Neuronal stem cell (in vitro differentiated cells): ENCODE results near the gene AQP7.
A peak's percentile ranks its signal among the peaks of the same experiment; 100 is the strongest.

Source experiments
- DNase-seq: peaks from one replicate; pipeline ENCODE4 v3.0.0-alpha.2; 2013; ENCODE audit warnings: low spot score
- H2AFZ ChIP-seq: one replicate; pipeline ENCODE4 v1.6.1; 2013; ENCODE audit warnings: mild to moderate bottlenecking, low read length, inconsistent platforms
- H2AK5ac ChIP-seq: 2 replicates; pipeline ENCODE4 v1.6.1; 2013; ENCODE audit warnings: low read depth, mild to moderate bottlenecking, inconsistent platforms, low read length, moderate library complexity, mixed read lengths
- H2BK120ac ChIP-seq: 2 replicates; pipeline ENCODE4 v1.6.1; 2013; ENCODE audit warnings: low read depth, mild to moderate bottlenecking, inconsistent platforms, low read length, moderate library complexity, mixed read lengths
- H2BK12ac ChIP-seq: one replicate; pipeline ENCODE4 v1.6.1; 2013; ENCODE audit warnings: low read length, inconsistent platforms
- H2BK15ac ChIP-seq: 2 replicates; pipeline ENCODE4 v1.6.1; 2013; ENCODE audit warnings: mild to moderate bottlenecking, low read length, inconsistent platforms, mixed read lengths
- H2BK5ac ChIP-seq: one replicate; pipeline ENCODE4 v1.6.1; 2013; ENCODE audit warnings: inconsistent platforms, mild to moderate bottlenecking, low read length, moderate library complexity
- H3K14ac ChIP-seq: one replicate; pipeline ENCODE4 v1.6.1; 2013; ENCODE audit warnings: low read length, inconsistent platforms
- H3K18ac ChIP-seq: 2 replicates; pipeline ENCODE4 v1.6.1; 2013; ENCODE audit warnings: low read length, inconsistent platforms
- H3K23ac ChIP-seq: 2 replicates; pipeline ENCODE4 v1.6.1; 2013; ENCODE audit warnings: low read depth, mild to moderate bottlenecking, mixed read lengths, low read length, inconsistent platforms; ENCODE audit not compliant: poor library complexity
- H3K27ac ChIP-seq: replicated peaks from 3 replicates; pipeline ENCODE4 v1.5.1; 2013; ENCODE audit warnings: low read length, inconsistent platforms
- H3K27me3 ChIP-seq, 3 experiments: 2 replicates each; pipeline ENCODE4 v1.6.1; 2013; ENCODE audit warnings: low read length in 3 of 3, mild to moderate bottlenecking in 2 of 3, inconsistent platforms in 1 of 3, low read depth in 1 of 3, mixed read lengths in 1 of 3, moderate library complexity in 1 of 3; ENCODE audit not compliant: control insufficient read depth in 3 of 3, insufficient read depth in 3 of 3
- H3K36me3 ChIP-seq, 2 donors: replicated peaks in 1 of 2; 2 replicates each; pipeline ENCODE4 v1.6.1; 2013; ENCODE audit warnings: low read length in 2 of 2; ENCODE audit not compliant: control insufficient read depth in 2 of 2, insufficient read depth in 2 of 2
- H3K4ac ChIP-seq: 2 replicates; pipeline ENCODE4 v1.6.1; 2013; ENCODE audit warnings: inconsistent platforms, mild to moderate bottlenecking, low read length, moderate library complexity
- H3K4me1 ChIP-seq, 2 donors: 1 replicate in 1 of 2; 2 replicates in 1 of 2; pipeline ENCODE4 v1.6.1; 2013; ENCODE audit warnings: low read length in 2 of 2, low read depth in 1 of 2; ENCODE audit not compliant: control insufficient read depth in 2 of 2, insufficient read depth in 1 of 2
- H3K4me2 ChIP-seq: one replicate; pipeline ENCODE4 v1.6.1; 2013; ENCODE audit warnings: mild to moderate bottlenecking, low read length, inconsistent platforms; ENCODE audit not compliant: insufficient read depth, poor library complexity, severe bottlenecking
- H3K4me3 ChIP-seq, 2 donors: 2 replicates each; pipeline ENCODE4 v1.5.1; 2013; ENCODE audit warnings: low read length in 2 of 2, mild to moderate bottlenecking in 2 of 2, inconsistent platforms in 1 of 2, moderate library complexity in 1 of 2
- H3K79me1 ChIP-seq: one replicate; pipeline ENCODE4 v1.6.1; 2013; ENCODE audit warnings: low read depth, mild to moderate bottlenecking, inconsistent platforms, low read length, moderate library complexity
- H3K9ac ChIP-seq: one replicate; pipeline ENCODE4 v1.6.1; 2013; ENCODE audit warnings: mild to moderate bottlenecking, low read depth, low read length, inconsistent platforms; ENCODE audit not compliant: poor library complexity
- H3K9me3 ChIP-seq, 2 donors: replicated peaks in 1 of 2; 2 replicates each; pipeline versions ENCODE3 to v1.6.1; 2013; ENCODE audit warnings: low read length in 2 of 2, mild to moderate bottlenecking in 2 of 2, inconsistent platforms in 1 of 2, low read depth in 1 of 2, mixed read lengths in 1 of 2, moderate library complexity in 1 of 2; ENCODE audit not compliant: control insufficient read depth in 2 of 2, insufficient read depth in 1 of 2
- H4K8ac ChIP-seq: one replicate; pipeline ENCODE4 v1.6.1; 2013; ENCODE audit warnings: low read depth, mild to moderate bottlenecking, inconsistent platforms, low read length, moderate library complexity
- H4K91ac ChIP-seq: one replicate; pipeline ENCODE4 v1.6.1; 2013; ENCODE audit warnings: low read length, low read depth, mild to moderate bottlenecking, inconsistent platforms; ENCODE audit not compliant: poor library complexity
- WGBS, 2 donors: extraction: QIAGEN DNeasy Blood & Tissue Kit; methylation state at CpG; one replicate each; pipeline ENCODE4 v1.1.7; 2013; ENCODE audit warnings: missing lambda C conversion rate in 2 of 2, mixed read lengths in 1 of 2; ENCODE audit not compliant: insufficient read length in 2 of 2, insufficient replicate concordance in 1 of 2; ENCODE audit errors: extremely low coverage in 2 of 2; 5-methylcytosine and 5-hydroxymethylcytosine counted together

Gene AQP7

DNA sequence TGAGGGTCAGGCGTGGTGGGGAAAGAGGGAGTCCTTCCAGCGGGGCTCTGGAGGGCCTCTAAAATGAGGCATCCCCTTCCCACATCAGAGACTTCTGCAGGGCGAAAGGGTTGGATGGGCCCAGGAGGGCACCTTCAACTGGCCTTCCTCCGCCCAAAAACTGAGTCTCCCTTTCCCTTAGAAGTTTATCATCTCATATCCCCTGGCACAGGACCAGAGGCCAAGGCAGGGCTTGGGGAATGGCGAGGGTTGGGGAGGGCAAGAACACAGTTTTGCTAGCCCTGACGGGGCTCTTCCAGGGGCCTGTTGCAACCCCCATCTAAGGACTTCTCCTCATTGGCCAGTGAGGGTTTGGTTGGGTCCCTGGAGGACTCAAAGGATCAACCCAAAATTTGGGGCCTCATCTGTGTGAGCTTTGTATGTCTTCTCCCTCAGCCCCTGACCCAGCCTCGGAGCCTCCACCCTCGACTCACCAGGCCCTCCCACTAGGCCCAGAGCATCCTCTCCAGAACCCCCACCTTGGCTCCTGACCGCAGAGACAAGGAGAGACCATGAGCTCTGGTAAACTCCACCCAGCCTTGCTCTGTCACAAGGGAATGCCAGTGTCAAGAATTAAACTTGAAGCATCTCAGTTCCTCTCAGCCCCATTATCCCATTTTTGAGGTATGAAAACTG, 24.1 kb downstream of the AQP7 start:
- Histone ChIP-seq H3K4me2 (no peak overlapping the region), H3K4me1 (peaks cover 8 to 9% of the 10 kb centered on the region in 2 donors), H3K4ac (no peak overlapping the region), H2BK15ac (no peak overlapping the region), H2AFZ (no peak overlapping the region), H3K36me3 (no peaks in the 10 kb centered on the region), H3K9ac (no peak overlapping the region), H3K9me3 (no peaks in the 10 kb centered on the region), H3K14ac (no peak overlapping the region), H3K18ac (peak overlapping the region; percentile 27), H4K91ac (no peak overlapping the region), H2BK120ac (no peak overlapping the region), H3K27ac (no peak overlapping the region), H3K27me3 (no peaks in the 10 kb centered on the region), H2BK5ac (no peak overlapping the region), H2BK12ac (peak overlapping the region; percentile 63), H3K4me3 (no peak overlapping the region), H4K8ac (no peak overlapping the region), H3K79me1 (no peaks in the 10 kb centered on the region), H2AK5ac (peak overlapping the region; percentile 30), H3K23ac (no peak overlapping the region)
- no CpG with 5 or more reads among the region's 9 CpGs for WGBS, 2 donors
- DNase-seq: no peak

DNA sequence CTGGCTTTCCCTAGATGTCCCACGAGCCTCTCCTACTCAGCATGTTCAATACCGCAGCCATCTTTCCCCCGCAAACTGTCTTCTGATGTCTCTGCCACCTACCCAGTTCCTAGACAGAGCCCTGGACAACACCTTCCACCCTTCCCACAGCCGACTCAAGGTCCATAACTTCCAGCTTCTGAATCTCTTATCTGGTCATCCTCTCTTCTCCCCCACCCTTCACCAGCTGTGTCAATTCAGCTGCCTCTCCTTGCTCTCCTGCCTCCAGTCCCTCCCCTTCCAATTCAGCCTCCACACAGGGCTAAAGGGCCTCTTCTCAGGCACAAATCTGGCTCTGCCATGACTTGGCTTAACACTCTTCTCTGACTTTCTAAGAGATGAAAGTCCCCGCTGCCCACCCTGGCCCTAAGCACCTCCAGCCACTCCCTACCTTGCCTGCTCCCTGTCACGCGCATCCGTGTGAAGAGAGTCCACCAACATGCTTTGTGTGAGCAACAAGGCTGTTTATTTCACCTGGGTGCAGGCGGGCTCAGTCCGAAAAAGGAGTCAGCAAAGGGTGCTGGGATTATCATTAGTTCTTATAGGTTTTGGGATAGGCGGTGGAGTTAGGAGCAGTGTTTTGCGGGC, 25.2 kb downstream of the AQP7 start:
- Histone ChIP-seq H3K9ac (no peak overlapping the region), H4K91ac (no peak overlapping the region), H4K8ac (no peak overlapping the region), H3K4me2 (no peak overlapping the region), H2AFZ (no peak overlapping the region), H3K4me1 (peaks cover 8 to 9% of the 10 kb centered on the region in 2 donors), H3K79me1 (no peaks in the 10 kb centered on the region), H2BK120ac (no peak overlapping the region), H2BK12ac (no peak overlapping the region), H2BK5ac (no peak overlapping the region), H2BK15ac (no peak overlapping the region), H3K4ac (no peak overlapping the region), H3K14ac (no peak overlapping the region), H3K9me3 (no peaks in the 10 kb centered on the region), H3K4me3 (no peak overlapping the region), H3K27ac (no peak overlapping the region), H3K18ac (no peak overlapping the region), H3K23ac (no peak overlapping the region), H3K36me3 (peaks cover 0 to 3% of the 10 kb centered on the region in 2 donors), H3K27me3 (no peaks in the 10 kb centered on the region), H2AK5ac (no peak overlapping the region)
- DNase-seq: no peak
- no CpG with 5 or more reads among the region's 12 CpGs for WGBS, 2 donors

DNA sequence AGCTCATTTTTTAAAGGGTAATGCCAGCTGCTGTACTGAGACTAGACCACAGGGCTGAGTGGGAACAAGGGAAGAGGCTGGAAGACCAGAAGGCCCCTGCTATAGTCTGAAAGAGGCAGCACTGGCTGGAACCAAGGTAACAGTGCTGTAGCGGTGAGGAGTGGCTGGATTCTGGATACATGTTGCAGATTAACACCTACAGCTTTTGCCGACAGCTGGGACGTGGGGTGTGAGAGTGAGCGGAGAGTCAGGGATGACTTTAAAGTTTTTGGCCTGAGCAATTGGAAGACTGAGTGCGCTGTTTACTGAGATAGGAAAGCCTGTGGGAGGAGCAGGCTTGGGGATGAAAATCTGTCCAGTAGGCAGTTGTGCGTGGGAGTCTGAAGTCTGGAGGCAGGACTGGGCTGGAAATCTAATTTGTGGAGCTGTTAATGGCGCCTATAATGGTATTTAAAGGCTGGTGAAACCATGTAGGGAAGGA, 26.5 kb downstream of the AQP7 start:
- no peak overlapping the region for H2BK120ac ChIP-seq
- no peak overlapping the region for H3K14ac ChIP-seq
- peak overlapping the region; percentile 71 for H3K4ac ChIP-seq
- no peak overlapping the region for H3K9ac ChIP-seq
- no CpG with 5 or more reads among the region's 7 CpGs for WGBS, 2 donors
- no peak for DNase-seq
- peaks cover 3% of the 10 kb centered on the region in 2 donors for H3K4me1 ChIP-seq
- peak overlapping the region; percentile 39 for H2AFZ ChIP-seq
- H3K18ac ChIP-seq: peak overlapping the region; percentile 51
- no peak overlapping the region for H3K4me3 ChIP-seq
- H3K79me1 ChIP-seq: no peaks in the 10 kb centered on the region
- peaks cover 3 to 16% of the 10 kb centered on the region in 2 donors for H3K36me3 ChIP-seq
- no peak overlapping the region for H4K8ac ChIP-seq
- no peak overlapping the region for H3K4me2 ChIP-seq
- no peaks in the 10 kb centered on the region for H3K27me3 ChIP-seq
- peak overlapping the region; percentile 32 for H2AK5ac ChIP-seq
- H4K91ac ChIP-seq: no peak overlapping the region
- peak overlapping the region; percentile 75 for H2BK15ac ChIP-seq
- peak overlapping the region; percentile 64 for H2BK12ac ChIP-seq
- H3K9me3 ChIP-seq: no peaks in the 10 kb centered on the region
- no peak overlapping the region for H3K23ac ChIP-seq
- H2BK5ac ChIP-seq: no peak overlapping the region
- H3K27ac ChIP-seq: peak overlapping the region; percentile 86

DNA sequence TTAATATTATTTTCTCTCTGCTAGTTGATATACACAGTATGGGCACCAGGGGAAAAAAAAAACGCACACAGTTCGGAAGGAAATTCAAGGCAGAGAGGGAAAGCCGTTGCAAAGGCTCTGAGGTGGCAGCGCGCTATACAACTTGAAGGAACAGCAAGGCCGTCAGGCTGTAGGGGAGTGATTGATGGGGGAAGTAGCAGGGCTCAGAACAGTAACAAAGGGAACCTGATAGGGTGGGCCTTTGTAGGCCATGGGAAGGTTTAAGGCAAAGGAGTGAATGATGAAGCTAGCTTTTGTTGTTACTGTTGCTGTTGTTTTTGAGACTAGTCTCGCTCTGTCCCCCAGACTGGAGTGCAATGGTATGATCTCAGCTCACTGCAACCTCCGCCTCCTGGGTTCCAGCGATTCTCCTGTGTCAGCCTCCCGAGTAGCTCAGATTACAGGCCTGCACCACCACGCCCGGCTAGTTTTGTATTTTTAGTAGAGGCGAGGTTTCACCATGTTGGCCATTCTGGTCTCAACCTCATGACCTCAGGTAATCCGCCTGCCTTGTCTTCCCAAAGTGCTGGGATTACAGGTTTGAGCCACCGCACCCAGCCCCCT, 27.0 kb downstream of the AQP7 start:
- peak overlapping the region; percentile 70 for H2BK15ac ChIP-seq
- peaks cover 3 to 22% of the 10 kb centered on the region in 2 donors for H3K36me3 ChIP-seq
- H3K18ac ChIP-seq: peak overlapping the region; percentile 75
- no peak overlapping the region for H2BK120ac ChIP-seq
- H4K91ac ChIP-seq: no peak overlapping the region
- no peak overlapping the region for H2BK12ac ChIP-seq
- no peaks in the 10 kb centered on the region for H3K9me3 ChIP-seq
- no peak overlapping the region for H3K4me2 ChIP-seq
- no peaks in the 10 kb centered on the region for H3K27me3 ChIP-seq
- H3K14ac ChIP-seq: no peak overlapping the region
- DNase-seq: peak; percentile 50
- H4K8ac ChIP-seq: no peak overlapping the region
- peak overlapping the region; percentile 71 for H3K4ac ChIP-seq
- no CpG with 5 or more reads among the region's 15 CpGs for WGBS, 2 donors
- H3K4me1 ChIP-seq: peaks cover 3% of the 10 kb centered on the region in 2 donors
- no peaks in the 10 kb centered on the region for H3K79me1 ChIP-seq
- H2AK5ac ChIP-seq: no peak overlapping the region
- no peak overlapping the region for H3K4me3 ChIP-seq
- no peak overlapping the region for H2BK5ac ChIP-seq
- no peak overlapping the region for H3K9ac ChIP-seq
- H3K27ac ChIP-seq: peak overlapping the region; percentile 86
- peak overlapping the region; percentile 74 for H2AFZ ChIP-seq
- no peak overlapping the region for H3K23ac ChIP-seq
